MG63 (cell line): ENCODE data around the gene CAMSAP3. TPM values are rescaled to one million over a fixed set of nuclear protein-coding genes. Genes with fewer than 3 reads are reported as not detected.

Experiments
- DNase-seq: peaks from one replicate; pipeline ENCODE4 v3.0.0-alpha.2; 2020
- H3K27me3 ChIP-seq: fragments of 250-450 bp; sonication (Bioruptor Pico); 2 replicates; pipeline ENCODE4 v1.5.1; 2020; ENCODE audit warnings: mild to moderate bottlenecking, moderate library complexity
- H3K36me3 ChIP-seq: fragments of 250-450 bp; sonication (Bioruptor Pico); 2 replicates; pipeline ENCODE4 v1.5.1; 2020; ENCODE audit warnings: mild to moderate bottlenecking, moderate library complexity
- H3K4me3 ChIP-seq: fragments of 250-450 bp; sonication (Bioruptor Pico); 2 replicates; pipeline ENCODE4 v1.5.1; 2020; ENCODE audit warnings: mild to moderate bottlenecking, moderate library complexity
- H3K9me3 ChIP-seq: fragments of 250-450 bp; sonication (Bioruptor Pico); 2 replicates; pipeline ENCODE4 v1.5.1; 2020; ENCODE audit warnings: mild to moderate bottlenecking, moderate library complexity
- total RNA-seq: library from RNA; depleted of rRNA; stranded (reverse); fragments of >200 nt; shearing (Covaris generic); gene quantifications from 2 replicates; pipeline ENCODE4 v1.2.3, GENCODE V29; 2014; ENCODE audit warnings: low replicate concordance

Gene CAMSAP3
- total RNA-seq, 1 experiment from 2014 or later, result 0.56 TPM

GRCh38 chr19:7605490-7606222, 10.0 kb downstream of the CAMSAP3 start:
- no peaks in the 10 kb centered on the region for H3K36me3 ChIP-seq
- H3K4me3 ChIP-seq, result no peak overlapping the region
- H3K27me3 ChIP-seq, result peaks cover 84% of the 10 kb centered on the region
- peaks cover 4% of the 10 kb centered on the region for H3K9me3 ChIP-seq
- DNase-seq, result peak; percentile 55

- Histone ChIP-seq H3K27me3 (peaks cover 86% of the 10 kb centered on the region), H3K4me3 (no peak overlapping the region), H3K36me3 (no peaks in the 10 kb centered on the region), H3K9me3 (peaks cover 4% of the 10 kb centered on the region)
- no peak for DNase-seq
Observed at GRCh38 chr19:7606289-7606688, 10.6 kb downstream of the CAMSAP3 start.

GRCh38 chr19:7607212-7607873, 11.7 kb downstream of the CAMSAP3 start:
- no peaks in the 10 kb centered on the region for H3K36me3 ChIP-seq
- no peak for DNase-seq
- peaks cover 87% of the 10 kb centered on the region for H3K27me3 ChIP-seq
- peaks cover 4% of the 10 kb centered on the region for H3K9me3 ChIP-seq
- H3K4me3 ChIP-seq, result no peak overlapping the region

GRCh38 chr19:7607874-7608560, 12.4 kb downstream of the CAMSAP3 start:
- Histone ChIP-seq H3K36me3 (no peaks in the 10 kb centered on the region), H3K9me3 (peaks cover 4% of the 10 kb centered on the region), H3K4me3 (no peak overlapping the region), H3K27me3 (peaks cover 89% of the 10 kb centered on the region)
- DNase-seq, result no peak

GRCh38 chr19:7610491-7611240, 15.0 kb downstream of the CAMSAP3 start:
- no peak for DNase-seq
- no peaks in the 10 kb centered on the region for H3K36me3 ChIP-seq
- no peak overlapping the region for H3K4me3 ChIP-seq
- H3K27me3 ChIP-seq, result peaks cover 68% of the 10 kb centered on the region
- H3K9me3 ChIP-seq, result peaks cover 1% of the 10 kb centered on the region

GRCh38 chr19:7611541-7612279, 16.0 kb downstream of the CAMSAP3 start:
- Histone ChIP-seq H3K9me3 (no peaks in the 10 kb centered on the region), H3K4me3 (no peak overlapping the region), H3K27me3 (peaks cover 59% of the 10 kb centered on the region), H3K36me3 (no peaks in the 10 kb centered on the region)
- no peak for DNase-seq

GRCh38 chr19:7612282-7613274, 16.9 kb downstream of the CAMSAP3 start:
- no peak for DNase-seq
- H3K9me3 ChIP-seq, result no peaks in the 10 kb centered on the region
- peaks cover 52% of the 10 kb centered on the region for H3K27me3 ChIP-seq
- H3K4me3 ChIP-seq, result no peak overlapping the region
- H3K36me3 ChIP-seq, result no peaks in the 10 kb centered on the region

GRCh38 chr19:7614859-7615741, 19.4 kb downstream of the CAMSAP3 start:
- Histone ChIP-seq H3K36me3 (peaks cover 12% of the 10 kb centered on the region), H3K27me3 (peaks cover 27% of the 10 kb centered on the region), H3K9me3 (no peaks in the 10 kb centered on the region), H3K4me3 (no peak overlapping the region)
- DNase-seq, result no peak

- Histone ChIP-seq H3K36me3 (peaks cover 31% of the 10 kb centered on the region), H3K9me3 (no peaks in the 10 kb centered on the region), H3K4me3 (no peak overlapping the region), H3K27me3 (peaks cover 9% of the 10 kb centered on the region)
- no peak for DNase-seq
Observed at GRCh38 chr19:7617172-7617571, 21.5 kb downstream of the CAMSAP3 start.

- peaks cover 37% of the 10 kb centered on the region for H3K36me3 ChIP-seq
- H3K4me3 ChIP-seq, result no peak overlapping the region
- H3K9me3 ChIP-seq, result no peaks in the 10 kb centered on the region
- DNase-seq, result no peak
- peaks cover 3% of the 10 kb centered on the region; the same call in 1 of the 2 replicates for H3K27me3 ChIP-seq
Observed at GRCh38 chr19:7617735-7618134, 22.1 kb downstream of the CAMSAP3 start.

GRCh38 chr19:7618348-7618747, 22.7 kb downstream of the CAMSAP3 start:
- no peak for DNase-seq
- peaks cover 1% of the 10 kb centered on the region; the same call in 1 of the 2 replicates for H3K27me3 ChIP-seq
- no peaks in the 10 kb centered on the region for H3K9me3 ChIP-seq
- H3K36me3 ChIP-seq, result peaks cover 43% of the 10 kb centered on the region
- no peak overlapping the region for H3K4me3 ChIP-seq

- Histone ChIP-seq H3K9me3 (no peaks in the 10 kb centered on the region), H3K27me3 (no peaks in the 10 kb centered on the region), H3K36me3 (peaks cover 47% of the 10 kb centered on the region), H3K4me3 (no peak overlapping the region)
- DNase-seq, result no peak
Observed at GRCh38 chr19:7618771-7619510, 23.3 kb downstream of the CAMSAP3 start.

GRCh38 chr19:7619671-7620441, 24.2 kb downstream of the CAMSAP3 start:
- H3K36me3 ChIP-seq, result peaks cover 54% of the 10 kb centered on the region
- DNase-seq, result no peak
- H3K4me3 ChIP-seq, result no peak overlapping the region
- H3K9me3 ChIP-seq, result no peaks in the 10 kb centered on the region
- H3K27me3 ChIP-seq, result no peaks in the 10 kb centered on the region
